HG03469 (cell line): ENCODE measurements around the gene ASPSCR1.
A peak's percentile ranks its signal among the peaks of the same experiment; 100 is the strongest.

Source experiments
- ATAC-seq: cut with Tn5 transposase; IDR thresholded peaks from one replicate; pipeline ENCODE4 v1.9.1; 2021; ENCODE audit warnings: mild to moderate bottlenecking, moderate library complexity, moderate number of reproducible peaks; ENCODE audit not compliant: unreplicated experiment

The ASPSCR1 gene

GRCh38 chr17:81977211-81977808, at the start of gene ASPSCR1:
TSS of gene ASPSCR1 (plus strand) at chr17:81977629. CDS start at chr17:81977647, 18 bp downstream.
- peak; percentile 58 for ATAC-seq

GRCh38 chr17:81927653-81928543, 49.5 kb upstream of the ASPSCR1 start, which contains the start of gene MAFG:
TSS of gene MAFG (minus strand) at chr17:81927735. CDS start at chr17:81923185, 4,550 bp downstream.
- ATAC-seq, result peak; percentile 42

GRCh38 chr17:81928544-81929252, 48.7 kb upstream of the ASPSCR1 start:
- no peak for ATAC-seq

- no peak for ATAC-seq
These were observed 47.9 kb upstream of the ASPSCR1 start for GRCh38 chr17:81929253-81930141.

GRCh38 chr17:81930142-81931125, 47.0 kb upstream of the ASPSCR1 start:
- ATAC-seq, result no peak

GRCh38 chr17:81931189-81931556, 46.3 kb upstream of the ASPSCR1 start:
- ATAC-seq, result no peak

GRCh38 chr17:81931557-81932332, 45.7 kb upstream of the ASPSCR1 start:
- ATAC-seq, result no peak

GRCh38 chr17:81932333-81932983, 45.0 kb upstream of the ASPSCR1 start:
- ATAC-seq, result no peak

GRCh38 chr17:81933178-81933699, 44.2 kb upstream of the ASPSCR1 start:
- ATAC-seq, result no peak

GRCh38 chr17:81934098-81934757, 43.2 kb upstream of the ASPSCR1 start:
- no peak for ATAC-seq

- no peak for ATAC-seq
These were observed 42.4 kb upstream of the ASPSCR1 start for GRCh38 chr17:81934850-81935708.

GRCh38 chr17:81935709-81936084, 41.7 kb upstream of the ASPSCR1 start:
- ATAC-seq, result no peak

GRCh38 chr17:81939218-81939617, 38.2 kb upstream of the ASPSCR1 start:
- no peak for ATAC-seq

GRCh38 chr17:81939881-81940385, 37.5 kb upstream of the ASPSCR1 start:
- ATAC-seq, result no peak

- ATAC-seq, result no peak
These were observed 36.6 kb upstream of the ASPSCR1 start for GRCh38 chr17:81940538-81941483.
